Upper lobe of left lung (tissue), 6 donors: ENCODE measurements around the gene PTPRK. TPM values are rescaled to one million over a fixed set of nuclear protein-coding genes. Genes with fewer than 3 reads are reported as not detected.

Source experiments
- ATAC-seq, 2 donors: fragments of 200-7000 bp; cut with Tn5 transposase; one replicate each; pipeline ENCODE4 v1.9.1; 2022; ENCODE audit warnings: mild to moderate bottlenecking in 2 of 2, moderate library complexity in 2 of 2; ENCODE audit not compliant: low FRiP score in 2 of 2
- DNase-seq, 2 donors: peaks; one replicate each; pipeline ENCODE4 v3.0.0-alpha.2; 2019 to 2020
- H3K27ac ChIP-seq, 4 donors: fragments of 200-600 bp; sonication (generic); one replicate each; pipeline ENCODE4 v1.5.1; 2016 to 2019
- H3K27me3 ChIP-seq, 4 donors: fragments of 200-600 bp; sonication (generic); one replicate each; pipeline ENCODE4 v1.5.1; 2017 to 2019
- H3K36me3 ChIP-seq, 4 donors: fragments of 200-600 bp; sonication (generic); one replicate each; pipeline ENCODE4 v1.5.1; 2016 to 2019
- H3K4me1 ChIP-seq, 4 donors: fragments of 200-600 bp; sonication (generic); one replicate each; pipeline ENCODE4 v1.5.1; 2018 to 2019
- H3K4me3 ChIP-seq, 4 donors: fragments of 200-600 bp; sonication (generic); one replicate each; pipeline ENCODE4 v1.5.1; 2017 to 2019; ENCODE audit warnings: mild to moderate bottlenecking in 2 of 4, moderate library complexity in 1 of 4
- H3K9me3 ChIP-seq, 4 donors: fragments of 200-600 bp; sonication (generic); one replicate each; pipeline ENCODE4 v1.5.1; 2018 to 2019
- CTCF ChIP-seq, 6 experiments: fragments of 450-650 bp in 4 of 6; fragments of 200-600 bp in 2 of 6; sonication (generic) in 2 of 6; IDR thresholded peaks; one replicate each; pipeline ENCODE4 v1.5.1; 2016 to 2019; ENCODE audit warnings: antibody characterized with exemption in 6 of 6
- EP300 ChIP-seq, 4 donors: sonication (generic); formaldehyde crosslinking; IDR thresholded peaks; one replicate each; pipeline ENCODE4 v1.5.1; 2017; ENCODE audit warnings: antibody characterized with exemption in 4 of 4, control low read depth in 2 of 4
- POLR2A ChIP-seq, 4 donors: fragments of 450-650 bp; IDR thresholded peaks; one replicate each; pipeline ENCODE4 v1.5.1; 2016 to 2017; ENCODE audit warnings: antibody characterized with exemption in 4 of 4, mild to moderate bottlenecking in 2 of 4
- POLR2AphosphoS5 ChIP-seq, 2 donors: sonication (generic); formaldehyde crosslinking; IDR thresholded peaks; one replicate each; pipeline ENCODE4 v1.5.1; 2017; ENCODE audit warnings: antibody characterized with exemption in 2 of 2
- whole genome bisulfite sequencing, 2 donors: methylation state at CpG; one replicate each; pipeline ENCODE4 v1.1.5; 2017 to 2018; 5-methylcytosine and 5-hydroxymethylcytosine counted together
- total RNA-seq, 6 donors: library from RNA; depleted of rRNA in 4 of 6; stranded (reverse); fragments of >200 nt in 4 of 6; gene quantifications; one replicate each; pipeline versions ENCODE4 v1.1.0 to v1.2.1, GENCODE V29; 2016 to 2021
- donor health status: DM: no; HTN: no; CAD: no; lungs with moderate emphysema.
- donor health status: DM: no; HTN: yes; CAD: no; lungs with severe emphysema.

PTPRK gene
- total RNA-seq, 6 donors from 2014 or later: 42.7 to 97.4 (median 65.2) TPM

GRCh38 chr6:128074567-128074966 is 445.8 kb downstream of the PTPRK start:
- H3K4me3 ChIP-seq: no peak overlapping the region
- 94 to 95% methylated on average over 2 of the region's 2 CpGs for WGBS, 2 donors
- ATAC-seq: no peak

DNA sequence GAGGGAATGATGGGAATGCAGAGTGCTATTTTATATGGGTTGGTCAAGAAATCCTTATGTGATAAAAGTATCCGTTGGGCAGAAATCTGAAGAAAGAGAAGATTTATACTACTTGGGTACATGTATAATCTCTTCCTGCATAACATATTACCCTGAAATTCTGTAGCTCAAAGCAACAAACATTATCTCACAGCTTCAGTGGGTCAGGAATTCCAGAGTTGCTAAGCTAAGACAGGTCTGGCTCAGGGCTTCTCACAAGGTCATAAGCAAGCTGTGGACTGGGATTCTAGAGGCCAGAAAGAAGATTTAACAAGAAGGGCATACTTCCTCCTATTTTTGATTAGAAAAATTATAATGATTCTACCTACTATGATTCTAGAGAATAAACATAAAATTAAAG is 447.0 kb downstream of the PTPRK start:
- Histone ChIP-seq H3K27ac (no peak overlapping the region), H3K27me3 (no peaks in the 10 kb centered on the region), H3K4me3 (no peak overlapping the region), H3K4me1 (no peaks in the 10 kb centered on the region), H3K36me3 (peaks cover 0 to 6% (median 0%) of the 10 kb centered on the region in 4 donors), H3K9me3 (no peaks in the 10 kb centered on the region)
- no peak for DNase-seq
- TF ChIP-seq EP300 (IDR thresholded peaks at IDR 0.05): no peak
- no peak for TF ChIP-seq POLR2AphosphoS5 (IDR thresholded peaks at IDR 0.05)
- no peak for TF ChIP-seq POLR2A (IDR thresholded peaks at IDR 0.05)
- no peak for TF ChIP-seq CTCF (IDR thresholded peaks at IDR 0.05)
- 28 to 88% methylated on average over 1 of the region's 1 CpG for WGBS, 2 donors
- ATAC-seq: no peak

More at GRCh38 chr6:128074567-128074966, 445.8 kb downstream of the PTPRK start:
- no peak overlapping the region for H3K27ac ChIP-seq
- H3K9me3 ChIP-seq: no peaks in the 10 kb centered on the region
- no peaks in the 10 kb centered on the region for H3K27me3 ChIP-seq
- peaks cover 0 to 7% (median 0%) of the 10 kb centered on the region in 4 donors for H3K36me3 ChIP-seq
- H3K4me1 ChIP-seq: no peaks in the 10 kb centered on the region
- no peak for DNase-seq
- no peak for TF ChIP-seq EP300 (IDR thresholded peaks at IDR 0.05)
- no peak for TF ChIP-seq POLR2A (IDR thresholded peaks at IDR 0.05)
- TF ChIP-seq POLR2AphosphoS5 (IDR thresholded peaks at IDR 0.05): no peak
- TF ChIP-seq CTCF (IDR thresholded peaks at IDR 0.05): no peak

GRCh38 chr6:128071212-128071611 is 449.2 kb downstream of the PTPRK start:
- DNase-seq (no peak), ATAC-seq (no peak)
- no peak overlapping the region for H3K27ac ChIP-seq
- no peaks in the 10 kb centered on the region for H3K9me3 ChIP-seq
- H3K27me3 ChIP-seq: no peaks in the 10 kb centered on the region
- no peaks in the 10 kb centered on the region for H3K4me1 ChIP-seq
- H3K4me3 ChIP-seq: no peak overlapping the region
- TF ChIP-seq CTCF (IDR thresholded peaks at IDR 0.05) (no peak), EP300 (IDR thresholded peaks at IDR 0.05) (no peak), POLR2AphosphoS5 (IDR thresholded peaks at IDR 0.05) (no peak), POLR2A (IDR thresholded peaks at IDR 0.05) (no peak)
- WGBS, 2 donors: 86 to 88% methylated on average over 3 of the region's 3 CpGs
- H3K36me3 ChIP-seq: peaks cover 0 to 4% (median 0%) of the 10 kb centered on the region in 4 donors

DNA sequence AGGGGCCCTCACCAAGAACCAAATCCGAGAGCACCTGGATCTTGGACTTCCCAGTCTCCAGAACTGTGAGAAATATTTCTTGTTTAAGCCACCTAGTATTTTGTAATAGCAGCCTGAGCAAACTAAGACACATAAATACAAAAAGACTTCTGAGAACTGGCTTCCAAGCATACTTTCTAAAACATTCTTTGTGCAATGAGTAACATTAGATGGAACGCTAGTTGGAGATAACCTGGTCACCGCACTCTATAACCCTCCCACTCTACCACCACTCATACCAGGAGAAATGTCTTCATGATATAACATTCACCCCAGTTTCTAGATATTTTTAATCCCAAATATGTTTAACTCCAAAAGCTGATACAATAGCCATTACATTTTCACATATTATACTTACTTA is 450.0 kb downstream of the PTPRK start:
- ATAC-seq: no peak
- DNase-seq: no peak

More for the DNA sequence above, 450.0 kb downstream of the PTPRK start:
- H3K27ac ChIP-seq: no peak overlapping the region
- no peaks in the 10 kb centered on the region for H3K27me3 ChIP-seq
- no peak overlapping the region for H3K4me3 ChIP-seq
- peaks cover 0 to 4% (median 0%) of the 10 kb centered on the region in 4 donors for H3K36me3 ChIP-seq
- H3K4me1 ChIP-seq: no peaks in the 10 kb centered on the region
- H3K9me3 ChIP-seq: no peaks in the 10 kb centered on the region
- WGBS, 2 donors: 63 to 87% methylated on average over 3 of the region's 3 CpGs
- TF ChIP-seq CTCF (IDR thresholded peaks at IDR 0.05) (no peak), POLR2AphosphoS5 (IDR thresholded peaks at IDR 0.05) (no peak), EP300 (IDR thresholded peaks at IDR 0.05) (no peak), POLR2A (IDR thresholded peaks at IDR 0.05) (no peak)
